AML-193 (cell line): ENCODE data around the gene ZFPM1.

Experiments
- DNase-seq, 2 experiments: peaks; one replicate each; lab custom pipeline; 2025; lab: John Stamatoyannopoulos, UW

The ZFPM1 gene

GRCh38 chr16:88451586-88452481 is 1.2 kb upstream of the ZFPM1 start:
- DNase-seq = no peak

DNA sequence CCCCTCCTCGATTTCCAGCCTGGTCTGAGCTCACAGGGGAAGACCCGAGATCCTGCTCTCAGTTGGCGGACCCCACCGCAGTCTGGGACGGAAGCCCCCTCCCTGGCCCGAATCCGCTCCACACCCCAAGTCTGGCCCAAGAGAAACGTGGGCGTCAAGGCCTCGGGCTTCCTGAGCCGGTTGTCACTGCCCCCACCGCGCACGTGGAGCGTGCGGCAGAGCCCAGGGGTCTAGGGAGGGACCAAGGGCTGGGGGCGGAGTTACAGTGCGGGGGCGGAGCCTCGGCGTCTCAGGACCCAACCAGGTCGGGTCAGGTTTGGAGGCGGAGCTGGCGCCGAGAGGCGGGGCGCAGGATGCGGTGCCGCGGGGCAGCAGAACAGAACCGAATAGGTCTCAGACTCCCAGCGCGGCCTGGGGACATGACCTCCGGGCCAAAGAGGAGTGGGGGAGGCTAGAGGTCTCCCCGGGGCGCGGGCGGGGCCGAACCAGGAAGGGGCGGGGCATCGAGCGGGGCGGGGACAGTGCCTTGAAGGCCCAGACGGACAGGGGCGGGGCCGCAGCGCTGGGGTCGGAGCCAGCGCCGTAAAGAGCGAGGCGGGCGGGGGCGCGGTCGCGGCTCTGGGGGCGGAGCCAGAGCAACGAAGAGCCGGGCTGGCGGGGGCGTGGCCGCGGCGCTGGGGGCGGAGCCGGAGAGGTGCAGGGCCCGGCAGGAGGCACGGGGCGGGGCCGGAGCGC is 431 bp upstream of the ZFPM1 start:
- peak; percentile 72 to 86 for DNase-seq

DNA sequence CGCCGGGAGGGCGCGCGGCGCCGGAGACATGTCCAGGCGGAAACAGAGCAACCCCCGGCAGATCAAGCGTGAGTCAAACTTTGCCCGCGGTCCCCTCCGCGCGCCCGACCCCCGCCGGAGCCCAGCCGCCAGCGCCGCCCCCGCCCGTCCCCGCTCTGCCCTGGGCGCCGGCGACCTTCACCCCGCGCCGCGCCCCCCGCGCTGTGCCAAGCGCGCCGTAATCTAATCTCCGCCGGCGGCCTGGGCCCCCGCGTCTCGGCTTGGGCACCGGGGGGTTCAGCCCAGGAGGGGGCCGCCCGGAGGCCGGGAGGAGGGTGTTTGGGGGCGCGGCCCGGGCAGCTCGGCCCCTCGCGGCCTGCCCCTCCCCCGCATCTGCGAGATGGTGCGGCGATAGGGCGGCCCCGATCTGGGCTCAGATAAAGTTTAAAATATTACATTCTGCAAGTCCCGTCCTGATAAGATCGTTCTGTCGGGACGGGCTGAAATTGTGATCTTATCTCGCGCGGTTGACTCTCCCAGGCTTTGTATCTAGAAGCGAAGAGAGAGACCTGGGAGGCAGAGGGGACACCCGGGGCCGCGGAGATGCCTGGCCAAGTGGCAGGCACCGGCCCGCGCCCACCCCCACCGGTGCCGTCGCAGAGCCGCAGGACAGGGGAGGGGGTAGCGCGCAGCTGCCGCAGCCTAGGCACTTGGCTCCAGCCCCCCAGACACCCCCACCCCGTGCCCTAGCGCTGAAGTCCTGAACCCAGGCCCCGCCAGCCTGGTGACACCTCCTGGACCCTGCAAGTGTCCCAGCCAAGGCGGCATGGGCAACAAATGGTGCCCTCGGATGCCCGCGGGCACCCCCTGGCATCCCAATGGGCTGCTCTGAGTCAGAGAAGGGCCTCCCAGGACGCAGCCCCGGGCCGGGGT is 787 bp downstream of the ZFPM1 start:
- no peak for DNase-seq

- DNase-seq = no peak
Observed at GRCh38 chr16:88454523-88454947, 1.5 kb downstream of the ZFPM1 start.

- no peak for DNase-seq
Observed at GRCh38 chr16:88455610-88456355, 2.7 kb downstream of the ZFPM1 start.

DNA sequence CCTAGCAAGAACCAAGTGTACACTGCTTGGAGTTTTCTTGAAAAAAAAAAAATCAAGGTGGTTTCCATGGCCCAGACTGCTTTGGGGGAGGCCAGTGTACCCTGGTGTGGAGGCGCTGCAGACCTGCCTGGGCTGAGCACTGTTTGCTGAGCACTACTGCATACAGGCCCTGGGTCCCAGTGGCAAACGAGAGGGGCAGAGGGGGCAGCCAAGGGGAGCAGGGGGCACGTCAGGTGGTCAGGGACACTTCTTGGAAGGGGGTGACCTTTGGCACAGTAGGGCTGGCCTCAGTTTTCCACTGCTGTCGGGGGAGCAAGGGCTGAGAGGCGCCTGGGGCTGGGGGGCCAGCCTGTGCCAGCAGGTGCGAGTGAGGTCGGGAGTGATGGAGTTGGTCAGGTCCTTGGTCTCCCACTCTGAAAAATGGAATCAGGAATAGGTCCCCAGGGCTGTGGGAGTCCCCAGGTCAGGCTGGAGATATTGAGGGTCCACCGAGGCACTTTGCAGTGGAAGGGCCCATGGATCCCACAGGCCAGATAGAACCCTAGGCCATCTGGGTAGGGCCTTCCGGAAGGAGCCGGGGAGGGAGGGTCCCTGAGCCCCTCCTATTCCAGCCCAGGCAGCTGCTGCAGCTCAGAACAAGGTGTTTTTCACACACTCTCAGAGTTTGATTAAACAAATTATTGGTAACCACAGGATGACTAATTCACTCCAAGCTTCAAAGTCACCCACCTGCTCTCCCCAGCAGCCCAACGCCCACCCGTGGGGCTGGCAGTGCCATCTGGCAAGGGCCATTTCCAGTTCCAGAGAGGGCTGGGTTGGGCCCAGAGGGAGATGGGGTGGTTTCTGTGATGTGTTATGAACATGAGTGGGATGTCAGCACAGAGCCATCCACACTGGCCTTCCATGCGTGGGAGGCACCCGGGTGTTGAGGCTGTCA is 3.5 kb downstream of the ZFPM1 start:
- no peak for DNase-seq

GRCh38 chr16:88458039-88458772 is 5.1 kb downstream of the ZFPM1 start:
- DNase-seq = no peak

DNA sequence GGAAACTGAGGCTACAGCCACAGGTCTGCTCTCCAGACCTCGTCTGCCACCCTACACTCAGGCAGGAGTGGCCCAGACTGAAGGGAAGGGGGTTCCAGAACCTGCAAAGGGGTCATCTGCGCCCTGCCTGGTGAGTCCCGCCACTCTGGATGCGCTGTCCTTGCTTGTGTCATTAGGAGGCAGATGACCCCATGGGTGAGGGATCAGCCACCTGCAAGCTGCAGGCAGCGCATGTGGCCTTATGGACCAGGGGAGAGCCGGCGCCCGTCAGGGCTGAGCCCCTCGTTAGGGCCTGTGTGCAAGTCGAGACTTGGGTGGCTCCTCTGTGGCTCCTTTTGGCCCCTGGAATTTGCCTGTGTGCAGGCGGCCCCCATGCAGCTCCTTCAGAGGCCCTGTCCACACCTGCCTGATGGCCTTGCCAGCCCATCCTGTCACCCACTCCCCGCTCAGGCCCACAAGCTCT is 5.7 kb downstream of the ZFPM1 start:
- DNase-seq = no peak

- no peak for DNase-seq
Observed at GRCh38 chr16:88459366-88460073, 6.4 kb downstream of the ZFPM1 start.

DNA sequence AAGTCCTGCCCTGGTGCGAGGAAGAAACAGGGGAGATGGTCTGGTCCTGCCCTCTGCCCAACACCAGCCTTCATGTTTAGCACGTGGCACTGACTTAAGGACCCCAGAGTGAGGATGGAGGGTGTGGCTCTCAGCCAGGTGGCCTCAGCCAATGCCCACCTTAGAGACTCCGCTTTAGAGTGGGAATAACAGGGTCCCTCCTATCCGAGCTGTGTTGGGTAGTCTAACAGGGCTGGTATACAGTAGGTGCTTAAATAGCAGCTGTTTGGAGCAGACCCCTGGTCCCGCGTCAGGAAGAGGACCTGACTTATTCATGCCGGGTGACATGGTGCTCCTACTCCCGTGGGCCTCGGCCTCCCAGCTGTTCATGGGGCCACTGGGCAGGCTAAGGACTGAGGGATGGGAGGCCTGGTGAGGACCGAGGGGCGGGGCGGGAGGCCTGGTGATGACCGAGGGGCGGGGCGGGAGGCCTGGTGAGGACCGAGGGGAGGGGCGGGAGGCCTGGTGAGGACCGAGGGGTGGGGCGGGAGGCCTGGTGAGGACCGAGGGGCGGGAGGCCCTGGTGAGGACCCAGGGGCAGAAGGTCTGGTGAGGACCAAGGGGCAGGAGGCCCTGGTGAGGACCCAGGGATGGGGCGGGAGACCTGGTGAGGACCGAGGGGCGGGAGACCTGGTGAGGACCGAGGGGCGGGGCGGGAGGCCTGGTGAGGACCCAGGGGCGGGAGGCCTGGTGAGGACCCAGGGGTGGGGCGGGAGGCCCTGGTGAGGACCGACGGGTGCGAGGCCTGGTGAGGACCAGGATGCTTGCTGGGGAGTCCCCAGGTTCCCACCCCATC is 7.6 kb downstream of the ZFPM1 start:
- no peak for DNase-seq

- no peak for DNase-seq
Observed at GRCh38 chr16:88461331-88462269, 8.5 kb downstream of the ZFPM1 start.

- DNase-seq = no peak
Observed at GRCh38 chr16:88462396-88462795, 9.3 kb downstream of the ZFPM1 start.

- no peak for DNase-seq
Observed at GRCh38 chr16:88463411-88463810, 10.3 kb downstream of the ZFPM1 start.

- no peak for DNase-seq
Observed at GRCh38 chr16:88464447-88465318, 11.6 kb downstream of the ZFPM1 start.

DNA sequence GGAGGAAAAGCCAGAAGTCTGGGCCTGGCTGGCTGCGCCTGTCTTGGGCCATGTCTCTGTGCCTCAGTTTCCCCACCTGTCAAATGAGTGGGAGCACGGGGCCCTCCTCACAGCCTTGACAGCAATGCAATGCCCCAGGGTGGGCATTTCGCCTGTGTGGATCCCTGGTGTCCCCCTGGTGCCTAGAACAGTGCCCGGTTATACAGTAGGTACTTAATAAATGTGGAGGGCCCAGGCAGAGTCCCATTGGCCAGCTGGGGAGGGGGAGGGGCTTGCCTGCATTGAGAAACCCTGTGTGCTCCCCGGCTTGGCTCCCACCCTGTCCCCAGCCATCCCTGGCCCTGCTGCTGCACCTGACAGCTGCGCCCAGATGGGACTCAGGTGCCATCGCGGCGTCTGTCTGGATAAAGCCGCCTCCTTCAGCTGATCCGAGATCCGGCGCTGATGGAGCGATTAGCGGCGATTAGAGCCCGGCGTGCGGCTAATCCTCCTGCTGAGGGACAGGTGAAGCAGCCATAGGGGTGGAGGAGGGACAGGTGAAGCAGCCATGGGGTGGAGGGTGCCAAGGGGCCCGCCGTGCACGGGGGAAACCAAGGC is 12.4 kb downstream of the ZFPM1 start:
- no peak for DNase-seq
